Endothelial cell of umbilical vein (primary cell): ENCODE measurements around the gene PPM1N. TPM values are rescaled to one million over a fixed set of nuclear protein-coding genes. Genes with fewer than 3 reads are reported as not detected.

Experiments
- BruUV-seq: library from RNA; stranded (reverse); fragments of 400-500 nt; replicated peaks from 2 replicates; lab custom pipeline; 2021; lab: Mats Ljungman, UMichigan
- CTCF ChIA-PET: fragments of 300-600, 350-600 bp; sonication (Branson Sonifier 250); formaldehyde crosslinking; loops from one replicate; lab custom pipeline; 2021; ENCODE audit warnings: antibody characterized with exemption, inconsistent platforms; lab: Charles Lee
- POLR2A ChIA-PET: fragments of 300-600, 350-600 bp; sonication (Branson Sonifier 250); formaldehyde crosslinking; loops from one replicate; lab custom pipeline; 2021; ENCODE audit warnings: antibody characterized with exemption, inconsistent platforms; lab: Charles Lee
- DNase-seq: peaks from one replicate; pipeline ENCODE4 v3.0.0-alpha.2; 2011; ENCODE audit warnings: low read depth, low spot score
- FAIRE-seq: peaks from 2 replicates; lab custom pipeline; 2011; peaks lifted over from hg19 to GRCh38; lab: Jason Lieb, UNC
- H2AFZ ChIP-seq: 2 replicates; pipeline ENCODE4 v1.6.0; 2012; ENCODE audit warnings: low read depth, low read length, control low read depth, inconsistent platforms
- H3K27ac ChIP-seq: 2 replicates; pipeline ENCODE4 v1.5.1; 2011; ENCODE audit warnings: low read depth, mild to moderate bottlenecking, control low read depth, low read length, moderate library complexity; ENCODE audit not compliant: insufficient read depth
- H3K27me3 ChIP-seq, 2 experiments: 2 replicates each; pipeline versions ENCODE4 v1.6.0 to v1.6.1; 2011; ENCODE audit warnings: low read length in 2 of 2, mixed read lengths in 1 of 2; ENCODE audit not compliant: control insufficient read depth in 2 of 2, insufficient read depth in 2 of 2
- H3K36me3 ChIP-seq, 2 experiments: 2 replicates in 1 of 2; 3 replicates in 1 of 2; pipeline ENCODE4 v1.5.1; 2011; ENCODE audit warnings: low read length in 2 of 2, mild to moderate bottlenecking in 1 of 2, moderate library complexity in 1 of 2; ENCODE audit not compliant: control insufficient read depth in 2 of 2, insufficient read depth in 2 of 2; ENCODE audit errors: extremely low read depth in 1 of 2
- H3K4me1 ChIP-seq: 3 replicates; pipeline ENCODE4 v1.5.1; 2011; ENCODE audit warnings: mild to moderate bottlenecking, low read length; ENCODE audit not compliant: control insufficient read depth, insufficient read depth; ENCODE audit errors: extremely low read depth
- H3K4me2 ChIP-seq: 2 replicates; pipeline ENCODE4 v1.6.1; 2011; ENCODE audit warnings: low read length, control low read depth, mixed read lengths; ENCODE audit not compliant: insufficient read depth
- H3K4me3 ChIP-seq, 3 experiments: fragments of 200-600 bp in 1 of 3; sonication (generic), shearing (Covaris generic) in 1 of 3; replicated peaks in 1 of 3; 2 replicates each; pipeline ENCODE4 v1.5.1; 2011 to 2016; ENCODE audit warnings: control low read depth in 3 of 3, low read length in 3 of 3, mild to moderate bottlenecking in 2 of 3, inconsistent platforms in 1 of 3, low read depth in 1 of 3, moderate library complexity in 1 of 3; ENCODE audit not compliant: insufficient read depth in 1 of 3
- H3K79me2 ChIP-seq: 2 replicates; pipeline ENCODE4 v1.6.0; 2012; ENCODE audit warnings: low read length, inconsistent platforms; ENCODE audit not compliant: control insufficient read depth, insufficient read depth
- H3K9ac ChIP-seq: replicated peaks from 2 replicates; pipeline ENCODE3; 2011; ENCODE audit warnings: low read length, control low read depth; ENCODE audit not compliant: insufficient read depth; ENCODE audit errors: extremely low read depth
- H3K9me1 ChIP-seq: replicated peaks from 3 replicates; pipeline ENCODE4 v1.6.0; 2011; ENCODE audit warnings: mild to moderate bottlenecking, low read length; ENCODE audit not compliant: control insufficient read depth, insufficient read depth; ENCODE audit errors: extremely low read depth
- H3K9me3 ChIP-seq: replicated peaks from 2 replicates; pipeline ENCODE4 v1.5.1; 2012; ENCODE audit warnings: low read length, inconsistent platforms; ENCODE audit not compliant: control insufficient read depth, insufficient read depth
- H4K20me1 ChIP-seq: replicated peaks from 2 replicates; pipeline ENCODE3; 2011; ENCODE audit warnings: mild to moderate bottlenecking, low read length; ENCODE audit not compliant: control insufficient read depth, insufficient read depth; ENCODE audit errors: extremely low read depth
- CTCF ChIP-seq, 2 donors: IDR thresholded peaks; 1 replicate in 1 of 2; 2 replicates in 1 of 2; pipeline ENCODE4 v1.5.1; 2011; ENCODE audit warnings: low read length in 2 of 2, mild to moderate bottlenecking in 2 of 2, moderate library complexity in 2 of 2, control low read depth in 1 of 2, inconsistent platforms in 1 of 2, low read depth in 1 of 2; ENCODE audit not compliant: insufficient read depth in 1 of 2; ENCODE audit errors: extremely low read depth in 1 of 2
- EZH2 ChIP-seq: IDR thresholded peaks from 2 replicates; pipeline ENCODE4 v1.6.1; 2012; ENCODE audit warnings: borderline replicate concordance, low read depth, mild to moderate bottlenecking, moderate library complexity, low read length, inconsistent platforms; ENCODE audit not compliant: severe bottlenecking
- FOS ChIP-seq: IDR thresholded peaks from 2 replicates; pipeline ENCODE4 v1.6.1; 2011; ENCODE audit warnings: mild to moderate bottlenecking, low read length, moderate library complexity, borderline replicate concordance; ENCODE audit not compliant: insufficient read depth
- GATA2 ChIP-seq: IDR thresholded peaks from 2 replicates; pipeline ENCODE4 v1.7.0; 2011; ENCODE audit warnings: low read depth, mild to moderate bottlenecking, moderate library complexity, mixed read lengths, low read length; ENCODE audit not compliant: insufficient read length, insufficient read depth
- JUN ChIP-seq: IDR thresholded peaks from 2 replicates; pipeline ENCODE4 v1.6.1; 2011; ENCODE audit warnings: borderline replicate concordance, low read depth; ENCODE audit not compliant: insufficient read length, insufficient read depth
- MAX ChIP-seq: IDR thresholded peaks from 2 replicates; pipeline ENCODE4 v1.6.1; 2011; ENCODE audit not compliant: insufficient read depth, insufficient read length
- MYC ChIP-seq: IDR thresholded peaks from one replicate; pipeline ENCODE4 v1.6.1; 2011; ENCODE audit warnings: mild to moderate bottlenecking, low read depth, low read length
- POLR2A ChIP-seq: IDR thresholded peaks from 2 replicates; pipeline ENCODE4 v1.6.1; 2012; ENCODE audit warnings: low read depth, mild to moderate bottlenecking, control low read depth, low read length
- POLR2AphosphoS5 ChIP-seq: IDR thresholded peaks from 2 replicates; pipeline ENCODE4 v1.6.1; 2012; ENCODE audit warnings: low read depth, mild to moderate bottlenecking, control low read depth, low read length, moderate library complexity; ENCODE audit not compliant: insufficient read depth
- dilution Hi-C: fragments of 300-500 bp; cut with MboI; formaldehyde crosslinking; loops from one replicate; pipeline ENCODE4 v1.15.0; 2019; ENCODE audit warnings: low sequenced_read_pairs; ENCODE audit not compliant: extremely low pct_ligation_motif_present
- intact Hi-C: fragments of 100-400 bp; cut with micrococcal nuclease; formaldehyde crosslinking; loops from one replicate; pipeline ENCODE4 v1.10.0; 2022
- polyA plus RNA-seq, 4 experiments: library from polyadenylated mRNA; depleted of rRNA in 3 of 4; stranded (reverse) in 3 of 4; unstranded in 1 of 4; fragments of >200 nt; gene quantifications; 2 replicates each; pipeline versions ENCODE4 v1.2.1 to v1.2.3, GENCODE V29; 2011 to 2012; ENCODE audit warnings: missing spikeins in 1 of 4
- total RNA-seq: library from RNA; stranded (reverse); gene quantifications from 2 replicates; pipeline ENCODE4 v1.2.3, GENCODE V29; 2021

The PPM1N gene
- total and polyA plus RNA-seq, 2 donors (not counting 3 experiments of a cell fraction or from before 2014, with no cell fraction given): 0.40 to 0.48 TPM

- H3K4me1 ChIP-seq: peaks cover 27% of the 10 kb centered on the region
- BruUV-seq: no TSS peak
- H3K9ac ChIP-seq: no peak overlapping the region
- H3K27me3 ChIP-seq: peaks cover 8 to 16% of the 10 kb centered on the region in 2 experiments
- TF ChIP-seq CTCF (IDR thresholded peaks at IDR 0.05; ENCODE audit: extremely low read depth in 1 of 2, insufficient read depth in 1 of 2, low read depth in 1 of 2, low read length in 2 of 2): no peak
- no peak for TF ChIP-seq FOS
- TF ChIP-seq JUN: no peak
- TF ChIP-seq GATA2: no peak
- no peak for TF ChIP-seq EZH2
- TF ChIP-seq POLR2AphosphoS5: no peak
- TF ChIP-seq MAX: no peak
- no peak for TF ChIP-seq MYC
- TF ChIP-seq POLR2A: no peak
- dilution Hi-C loops (no loop called here), intact Hi-C loops (no loop called here)
- no peaks in the 10 kb centered on the region for H4K20me1 ChIP-seq
- no peak for DNase-seq
- POLR2A ChIA-PET: no interaction called here
- H3K36me3 ChIP-seq: no peaks in the 10 kb centered on the region
- H3K9me1 ChIP-seq: no peaks in the 10 kb centered on the region
- CTCF ChIA-PET: interaction anchor here (1.1 to 4.3 kb wide), 4 partner anchors 9 to 148 kb away, joined by 4 to 45 read pairs (median 28); no protein-coding TSS in a partner anchor
- FAIRE-seq: no peak
- no peak overlapping the region for H3K27ac ChIP-seq
- H3K79me2 ChIP-seq: no peaks in the 10 kb centered on the region
- no peak overlapping the region for H3K4me3 ChIP-seq
- H3K9me3 ChIP-seq: no peaks in the 10 kb centered on the region
- H2AFZ ChIP-seq: no peak overlapping the region
- H3K4me2 ChIP-seq: no peak overlapping the region
These were observed 3.9 kb upstream of the PPM1N start for GRCh38 chr19:45494261-45494916.
